ENCODE results near the gene KCNAB2.

Gene KCNAB2

DNA sequence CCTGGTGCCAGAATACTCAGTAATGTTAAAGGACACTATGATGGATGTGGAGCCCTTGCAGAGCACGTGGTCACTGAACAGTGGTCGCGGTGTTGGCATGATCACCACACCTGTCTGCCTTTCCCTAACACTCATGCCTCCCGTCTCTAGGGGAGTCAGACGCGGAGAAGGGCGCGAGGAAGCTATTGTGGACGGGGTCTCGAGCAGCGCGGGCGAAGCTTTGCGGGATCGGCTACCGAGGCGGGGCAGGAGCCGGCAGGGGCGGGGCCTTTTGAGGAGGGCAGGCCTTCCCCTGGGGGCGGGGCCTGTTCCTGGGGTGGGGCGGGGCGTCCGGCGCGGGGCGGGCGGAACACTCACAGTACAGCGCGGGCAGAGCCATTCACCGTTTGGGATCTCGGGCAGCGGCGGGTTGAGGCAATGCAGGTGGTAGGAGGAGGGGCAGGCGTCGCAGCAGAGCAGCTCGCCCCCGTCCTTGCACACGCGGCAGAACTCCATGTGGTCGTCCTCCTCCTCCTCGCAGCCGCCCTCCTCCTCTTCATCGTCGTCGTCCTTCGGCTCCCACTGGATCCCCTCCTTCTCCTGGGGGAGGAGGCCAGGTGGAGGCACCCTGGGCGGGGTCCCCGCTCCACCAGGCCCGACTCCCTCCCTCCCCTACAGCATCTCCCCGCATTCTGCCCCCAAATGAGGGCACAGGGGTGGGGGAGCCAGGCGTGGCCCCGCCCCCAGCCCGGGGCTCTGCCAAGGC is 103.0 kb downstream of the KCNAB2 start:
- DNase-seq (ENCODE audit: low read depth in 2 of 2): peak; percentile 65 to 66

DNA sequence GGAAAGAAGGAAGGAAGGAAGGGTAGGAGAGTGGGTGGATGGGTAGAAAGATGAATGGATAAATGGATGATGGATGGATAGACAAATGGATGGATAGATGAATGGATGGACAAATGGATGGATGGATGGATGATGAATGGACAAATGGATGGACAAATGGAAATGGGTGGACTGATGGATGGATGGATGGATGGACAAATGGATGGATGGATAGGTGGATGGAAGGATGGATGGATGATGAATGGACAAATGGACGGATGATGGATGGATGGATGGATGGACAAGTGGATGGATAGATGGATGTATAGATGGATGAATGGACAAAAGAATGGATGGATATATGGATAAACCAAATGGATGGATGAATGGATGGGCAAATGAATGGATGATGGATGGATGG is 103.9 kb downstream of the KCNAB2 start:
- DNase-seq (ENCODE audit: low read depth in 2 of 2): no peak

GRCh38 chr1:6150006-6150938 is 104.6 kb downstream of the KCNAB2 start:
- DNase-seq (ENCODE audit: low read depth in 2 of 2): no peak

All from stimulated activated CD4-positive, alpha-beta T cell treated with anti-CD3 and anti-CD28 coated beads, Interleukin-15, amount 100 ng/mL, for 48 hours (primary cell).